HepG2 (cell line): ENCODE data around the gene MTIF3. TPM values are rescaled to one million over a fixed set of nuclear protein-coding genes. Genes with fewer than 3 reads are reported as not detected.

Experiments
- ATAC-seq: fragments of 200-7000 bp; cut with Tn5 transposase; 3 replicates; pipeline ENCODE4 v1.9.1; 2020; ENCODE audit warnings: mild to moderate bottlenecking, moderate library complexity
- BruUV-seq: library from RNA; stranded (reverse); fragments of 400-500 nt; replicated peaks from 2 replicates; lab custom pipeline; 2021; lab: Mats Ljungman, UMichigan
- CTCF ChIA-PET: fragments of 300-600 bp; formaldehyde crosslinking; extraction: SDS; loops from one replicate; lab custom pipeline; 2021; ENCODE audit warnings: low total read pairs, inconsistent platforms, low intra/inter-chr PET ratio; lab: Yijun Ruan, JAX
- POLR2A ChIA-PET: fragments of 350-600 bp; sonication (Branson Sonifier 250); formaldehyde crosslinking; loops from one replicate; lab custom pipeline; 2020; ENCODE audit warnings: antibody characterized with exemption, inconsistent platforms; lab: Yijun Ruan, JAX
- DNase-seq: peaks from one replicate; pipeline ENCODE4 v3.0.0-alpha.2; 2015; ENCODE audit warnings: low spot score
- FAIRE-seq: peaks from 3 replicates; lab custom pipeline; 2011; peaks lifted over from hg19 to GRCh38; lab: Jason Lieb, UNC
- H2AFZ ChIP-seq: one replicate; pipeline ENCODE4 v1.6.1; 2011; ENCODE audit warnings: low read length, inconsistent platforms
- H3K27ac ChIP-seq: fragments of 300-600 bp; 3 replicates; pipeline ENCODE4 v1.8.0; 2011; ENCODE audit warnings: mixed run types, mild to moderate bottlenecking, mixed read lengths, low read length, inconsistent platforms; ENCODE audit not compliant: insufficient read depth; ENCODE audit errors: extremely low read length
- H3K27me3 ChIP-seq, 2 experiments: fragments of 200-600 bp in 1 of 2; 2 replicates in 1 of 2; 3 replicates in 1 of 2; pipeline versions ENCODE4 v1.6.0 to v1.8.0; 2011; ENCODE audit warnings: low read length in 2 of 2, mild to moderate bottlenecking in 2 of 2, moderate library complexity in 2 of 2, inconsistent platforms in 1 of 2; ENCODE audit not compliant: insufficient read depth in 2 of 2, control insufficient read depth in 1 of 2
- H3K36me3 ChIP-seq, 2 experiments: fragments of 200-600 bp in 1 of 2; replicated peaks in 1 of 2; 2 replicates in 1 of 2; 3 replicates in 1 of 2; pipeline versions ENCODE4 v1.5.1 to v1.8.0; 2011; ENCODE audit warnings: low read length in 2 of 2, inconsistent platforms in 1 of 2; ENCODE audit not compliant: insufficient read depth in 2 of 2, control insufficient read depth in 1 of 2
- H3K4me1 ChIP-seq: 2 replicates; pipeline ENCODE4 v1.5.1; 2012; ENCODE audit warnings: low read length, inconsistent platforms; ENCODE audit not compliant: insufficient read depth
- H3K4me2 ChIP-seq: 2 replicates; pipeline ENCODE4 v1.6.0; 2011; ENCODE audit warnings: low read depth, low read length, inconsistent platforms
- H3K4me3 ChIP-seq, 3 experiments: fragments of 200-600 bp in 1 of 3; sonication (generic), shearing (Covaris generic) in 1 of 3; replicated peaks in 1 of 3; 2 replicates each; pipeline ENCODE4 v1.5.1; 2011 to 2016; ENCODE audit warnings: low read length in 3 of 3, inconsistent platforms in 2 of 3, low read depth in 2 of 3, mild to moderate bottlenecking in 2 of 3, control low read depth in 1 of 3, mixed read lengths in 1 of 3; ENCODE audit not compliant: insufficient read depth in 1 of 3
- H3K79me2 ChIP-seq: one replicate; pipeline ENCODE4 v1.6.1; 2011; ENCODE audit warnings: low read length, inconsistent platforms; ENCODE audit not compliant: insufficient read depth
- H3K9ac ChIP-seq: 2 replicates; pipeline ENCODE4 v1.6.0; 2011; ENCODE audit warnings: mild to moderate bottlenecking, low read depth, low read length, inconsistent platforms; ENCODE audit not compliant: insufficient read depth
- H3K9me3 ChIP-seq: 2 replicates; pipeline ENCODE4 v1.5.1; 2012; ENCODE audit warnings: mild to moderate bottlenecking, low read length
- H4K20me1 ChIP-seq: 2 replicates; pipeline ENCODE4 v1.6.0; 2011; ENCODE audit warnings: inconsistent platforms, mild to moderate bottlenecking, low read length, moderate library complexity; ENCODE audit not compliant: insufficient read depth
- ELF3 ChIP-seq: IDR thresholded peaks from 2 replicates; pipeline ENCODE4 v1.6.1; 2016; ENCODE audit warnings: missing genetic modification reagents, missing compliant biosample characterization
- FOSL1 ChIP-seq: sonication (generic); formaldehyde crosslinking; IDR thresholded peaks from 2 replicates; pipeline ENCODE4 v1.9.0; 2021; ENCODE audit warnings: missing genetic modification reagents, borderline replicate concordance
- FOSL2 ChIP-seq: sonication (generic); formaldehyde crosslinking; IDR thresholded peaks from 2 replicates; pipeline ENCODE4 v1.4.0; 2020; ENCODE audit warnings: missing genetic modification reagents
- GABPB1 ChIP-seq: IDR thresholded peaks from 2 replicates; pipeline ENCODE4 v1.6.1; 2016; ENCODE audit warnings: mild to moderate bottlenecking, missing genetic modification reagents, moderate library complexity, missing compliant biosample characterization
- JUNB ChIP-seq: sonication (generic); formaldehyde crosslinking; IDR thresholded peaks from 2 replicates; pipeline ENCODE4 v1.8.0; 2022; ENCODE audit warnings: missing genetic modification reagents, mild to moderate bottlenecking, borderline replicate concordance
- JUND ChIP-seq: sonication (generic); formaldehyde crosslinking; IDR thresholded peaks from 2 replicates; pipeline ENCODE4 v1.8.0; 2022; ENCODE audit warnings: mild to moderate bottlenecking, missing genetic modification reagents
- KLF16 ChIP-seq, 2 experiments: sonication (generic) in 1 of 2; formaldehyde crosslinking in 1 of 2; IDR thresholded peaks; 2 replicates each; pipeline versions ENCODE4 v1.6.1 to v1.8.0; 2016 to 2023; ENCODE audit warnings: missing genetic modification reagents in 2 of 2, missing compliant biosample characterization in 1 of 2
- MYC ChIP-seq: sonication (generic); formaldehyde crosslinking; IDR thresholded peaks from 2 replicates; pipeline ENCODE4 v1.9.0; 2021; ENCODE audit warnings: missing genetic modification reagents, borderline replicate concordance
- PPARG ChIP-seq: conservative IDR thresholded peaks from 2 replicates; pipeline ENCODE4 v1.6.1; 2016; ENCODE audit warnings: missing biosample characterization, missing genetic modification reagents
- SAP130 ChIP-seq: IDR thresholded peaks from 2 replicates; pipeline ENCODE4 v1.6.1; 2016; ENCODE audit warnings: low read depth
- SIN3A ChIP-seq: IDR thresholded peaks from 2 replicates; pipeline ENCODE4 v1.6.1; 2011; ENCODE audit warnings: low read depth, mild to moderate bottlenecking, control low read depth, low read length, borderline replicate concordance
- SMC3 ChIP-seq: IDR thresholded peaks from 2 replicates; pipeline ENCODE4 v1.6.1; 2011; ENCODE audit warnings: low read length, improper control_type of control experiment
- STAG1 ChIP-seq: sonication (generic); formaldehyde crosslinking; IDR thresholded peaks from 2 replicates; pipeline ENCODE4 v1.4.0; 2020; ENCODE audit warnings: missing genetic modification reagents
- TEAD2 ChIP-seq: sonication (generic); formaldehyde crosslinking; IDR thresholded peaks from 2 replicates; pipeline ENCODE4 v1.9.0; 2021; ENCODE audit warnings: missing genetic modification reagents
- ZNF34 ChIP-seq: sonication (generic); formaldehyde crosslinking; IDR thresholded peaks from 2 replicates; pipeline ENCODE4 v1.4.0; 2020; ENCODE audit warnings: mild to moderate bottlenecking, missing genetic modification reagents, borderline replicate concordance
- WGBS: methylation state at CpG from one replicate; pipeline ENCODE4 v1.1.6; 2017; ENCODE audit warnings: low lambda C conversion rate; 5-methylcytosine and 5-hydroxymethylcytosine counted together
- in situ Hi-C: cut with HindIII; loops from 2 replicates; pipeline ENCODE4 v1.10.0; 2017; ENCODE audit warnings: low pct_unique_long_range_greater_than_20kb; ENCODE audit not compliant: extremely low pct_ligation_motif_present
- intact Hi-C: fragments of 100-400 bp; cut with micrococcal nuclease; formaldehyde crosslinking; loops from one replicate; pipeline ENCODE4 v1.10.0; 2022; ENCODE audit not compliant: unreplicated experiment
- polyA plus RNA-seq, 8 experiments: library from polyadenylated mRNA; depleted of rRNA in 3 of 8; stranded (reverse) in 7 of 8; unstranded in 1 of 8; fragments of >200 nt; fragmentation: Illumina TruSeq in 4 of 8; extraction: Trizol in 4 of 8; gene quantifications; 2 replicates each; pipeline versions ENCODE4 v1.2.1 to v1.2.3, GENCODE V29; 2011 to 2016; ENCODE audit warnings: low read depth in 4 of 8, missing spikeins in 1 of 8, mixed read lengths in 1 of 8; ENCODE audit not compliant: insufficient read depth in 1 of 8
- total RNA-seq, 5 experiments: library from RNA; depleted of rRNA; stranded (reverse); fragments of >200 nt; fragmentation: Illumina TruSeq; extraction: Trizol; gene quantifications; 2 replicates each; pipeline ENCODE4 v1.2.3, GENCODE V29; 2016; ENCODE audit warnings: low read depth in 1 of 5
- TF ChIP-seq, protein P1 (sequence below): sonication (generic); formaldehyde crosslinking; IDR thresholded peaks from 2 replicates; pipeline ENCODE4 v1.5.0; 2020; ENCODE audit warnings: mild to moderate bottlenecking, missing genetic modification reagents, moderate library complexity
- TF ChIP-seq, protein P2 (sequence below): sonication (generic); formaldehyde crosslinking; IDR thresholded peaks from 2 replicates; pipeline ENCODE4 v1.4.0; 2020; ENCODE audit warnings: missing genetic modification reagents
- TF ChIP-seq, protein P3 (sequence below): sonication (generic); formaldehyde crosslinking; IDR thresholded peaks from 2 replicates; pipeline ENCODE4 v1.8.0; 2022; ENCODE audit warnings: missing genetic modification reagents, mild to moderate bottlenecking, borderline replicate concordance

MTIF3 gene
- total and polyA plus RNA-seq, 2 of the 13 experiments (the other 11 are each of a cell fraction or from before 2014, with no cell fraction given): 33.7 to 40.6 TPM

DNA sequence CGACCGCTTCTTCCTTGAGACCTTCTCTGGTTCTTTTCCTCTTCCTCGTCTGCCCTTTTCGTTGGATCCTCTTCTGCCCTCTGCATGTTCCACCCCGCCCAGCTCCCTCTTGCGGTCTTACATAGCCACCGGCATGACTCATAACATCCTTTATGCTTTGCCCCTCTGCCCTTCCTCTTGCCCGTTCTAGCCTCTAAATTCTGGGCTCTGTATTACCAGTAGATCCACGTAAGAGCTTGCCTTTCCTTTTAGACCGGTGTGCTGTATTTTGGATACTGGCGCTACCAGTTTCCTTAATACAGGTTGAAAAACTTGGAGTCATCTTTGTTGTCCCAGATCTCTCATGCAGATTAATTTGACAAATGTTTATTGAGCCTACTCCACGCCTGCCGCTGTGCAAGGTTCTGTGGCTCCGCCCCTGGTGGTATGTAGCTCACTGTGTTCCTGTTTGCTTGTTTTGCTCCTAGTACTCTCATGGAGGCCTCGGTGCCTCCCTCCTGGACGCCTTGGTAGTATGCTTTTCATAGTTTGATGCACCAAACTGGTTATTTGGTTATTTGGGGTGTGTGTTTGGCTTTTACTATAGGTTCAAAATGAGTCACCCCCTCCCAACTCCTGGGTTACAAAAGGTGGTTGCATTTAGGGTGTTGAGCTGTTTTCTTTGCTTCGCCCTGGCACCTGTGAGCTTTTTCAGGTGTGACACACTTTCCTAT is 24.3 kb downstream of the MTIF3 start:
- intact Hi-C loops: loop anchor here (1.0 to 2.0 kb wide), 3 partner anchors 25 to 51 kb away; partner anchors contain the start of gene MTIF3
- Histone ChIP-seq H3K9me3 (no peaks in the 10 kb centered on the region), H3K27ac (peak overlapping the region; percentile 77), H3K36me3 (peaks cover 9 to 37% of the 10 kb centered on the region in 2 experiments; a peak in 4 of 5 replicates), H3K4me1 (peaks cover 51% of the 10 kb centered on the region), H3K4me2 (peak overlapping the region; percentile 80), H3K27me3 (no peaks in the 10 kb centered on the region), H4K20me1 (no peaks in the 10 kb centered on the region), H3K9ac (peak overlapping the region; percentile 79), H3K4me3 (peak overlapping the region; percentile 46 to 74 (median 56); a peak in 5 of 6 replicates), H2AFZ (no peak overlapping the region), H3K79me2 (peaks cover 27% of the 10 kb centered on the region)
- ChIA-PET CTCF (interaction anchor here (0.7 to 2.0 kb wide), 5 partner anchors 20 to 64 kb away, joined by 3 to 8 read pairs (median 7); no protein-coding TSS in a partner anchor), POLR2A (interaction anchor here (0.6 to 3.4 kb wide), 9 partner anchors 10 to 53 kb away, joined by 3 to 38 read pairs (median 6); partner anchors contain the start of gene MTIF3)
- in situ Hi-C loops: no loop called here
- peak; percentile 73 for ATAC-seq
- BruUV-seq: no TSS peak
- WGBS: 49% methylated on average over 17 of the region's 17 CpGs
- peak; percentile 28 for FAIRE-seq
- DNase-seq: peak; percentile 62
- TF ChIP-seq ZNF34 (peak; percentile 3; the same call in 1 of the 2 replicates), JUND (CRISPR knock-in tag) (peak; percentile 54), FOSL2 (CRISPR knock-in tag) (peak; percentile 95), SIN3A (0 out of 2 replicates have a peak, but pooled peaks have one; percentile 39), MYC (CRISPR knock-in tag) (0 out of 2 replicates have a peak, but pooled peaks have one; percentile 15), STAG1 (peak; percentile 48), SAP130 (CRISPR knock-in tag) (0 out of 2 replicates have a peak, but pooled peaks have one; percentile 41), SMC3 (peak; percentile 78), FOSL1 (CRISPR knock-in tag) (peak; percentile 46; the same call in 1 of the 2 replicates), PPARG (CRISPR knock-in tag) (no peak), JUNB (peak; percentile 42; the same call in 1 of the 2 replicates), KLF16 (CRISPR knock-in tag; IDR thresholded peaks at IDR 0.05) (0 out of 4 replicates have a peak, but pooled peaks of 1 of the 2 experiments have one; percentile 26), GABPB1 (no peak), TEAD2 (CRISPR knock-in tag) (no peak), ELF3 (CRISPR knock-in tag) (0 out of 2 replicates have a peak, but pooled peaks have one; percentile 17)
- TF ChIP-seq, protein P1, sequence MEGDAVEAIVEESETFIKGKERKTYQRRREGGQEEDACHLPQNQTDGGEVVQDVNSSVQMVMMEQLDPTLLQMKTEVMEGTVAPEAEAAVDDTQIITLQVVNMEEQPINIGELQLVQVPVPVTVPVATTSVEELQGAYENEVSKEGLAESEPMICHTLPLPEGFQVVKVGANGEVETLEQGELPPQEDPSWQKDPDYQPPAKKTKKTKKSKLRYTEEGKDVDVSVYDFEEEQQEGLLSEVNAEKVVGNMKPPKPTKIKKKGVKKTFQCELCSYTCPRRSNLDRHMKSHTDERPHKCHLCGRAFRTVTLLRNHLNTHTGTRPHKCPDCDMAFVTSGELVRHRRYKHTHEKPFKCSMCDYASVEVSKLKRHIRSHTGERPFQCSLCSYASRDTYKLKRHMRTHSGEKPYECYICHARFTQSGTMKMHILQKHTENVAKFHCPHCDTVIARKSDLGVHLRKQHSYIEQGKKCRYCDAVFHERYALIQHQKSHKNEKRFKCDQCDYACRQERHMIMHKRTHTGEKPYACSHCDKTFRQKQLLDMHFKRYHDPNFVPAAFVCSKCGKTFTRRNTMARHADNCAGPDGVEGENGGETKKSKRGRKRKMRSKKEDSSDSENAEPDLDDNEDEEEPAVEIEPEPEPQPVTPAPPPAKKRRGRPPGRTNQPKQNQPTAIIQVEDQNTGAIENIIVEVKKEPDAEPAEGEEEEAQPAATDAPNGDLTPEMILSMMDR (CRISPR knock-in tag): peak; percentile 77
- TF ChIP-seq, protein P2, sequence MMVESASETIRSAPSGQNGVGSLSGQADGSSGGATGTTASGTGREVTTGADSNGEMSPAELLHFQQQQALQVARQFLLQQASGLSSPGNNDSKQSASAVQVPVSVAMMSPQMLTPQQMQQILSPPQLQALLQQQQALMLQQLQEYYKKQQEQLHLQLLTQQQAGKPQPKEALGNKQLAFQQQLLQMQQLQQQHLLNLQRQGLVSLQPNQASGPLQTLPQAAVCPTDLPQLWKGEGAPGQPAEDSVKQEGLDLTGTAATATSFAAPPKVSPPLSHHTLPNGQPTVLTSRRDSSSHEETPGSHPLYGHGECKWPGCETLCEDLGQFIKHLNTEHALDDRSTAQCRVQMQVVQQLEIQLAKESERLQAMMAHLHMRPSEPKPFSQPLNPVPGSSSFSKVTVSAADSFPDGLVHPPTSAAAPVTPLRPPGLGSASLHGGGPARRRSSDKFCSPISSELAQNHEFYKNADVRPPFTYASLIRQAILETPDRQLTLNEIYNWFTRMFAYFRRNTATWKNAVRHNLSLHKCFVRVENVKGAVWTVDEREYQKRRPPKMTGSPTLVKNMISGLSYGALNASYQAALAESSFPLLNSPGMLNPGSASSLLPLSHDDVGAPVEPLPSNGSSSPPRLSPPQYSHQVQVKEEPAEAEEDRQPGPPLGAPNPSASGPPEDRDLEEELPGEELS (CRISPR knock-in tag): 0 out of 2 replicates have a peak, but pooled peaks have one; percentile 22
- TF ChIP-seq, protein P3, sequence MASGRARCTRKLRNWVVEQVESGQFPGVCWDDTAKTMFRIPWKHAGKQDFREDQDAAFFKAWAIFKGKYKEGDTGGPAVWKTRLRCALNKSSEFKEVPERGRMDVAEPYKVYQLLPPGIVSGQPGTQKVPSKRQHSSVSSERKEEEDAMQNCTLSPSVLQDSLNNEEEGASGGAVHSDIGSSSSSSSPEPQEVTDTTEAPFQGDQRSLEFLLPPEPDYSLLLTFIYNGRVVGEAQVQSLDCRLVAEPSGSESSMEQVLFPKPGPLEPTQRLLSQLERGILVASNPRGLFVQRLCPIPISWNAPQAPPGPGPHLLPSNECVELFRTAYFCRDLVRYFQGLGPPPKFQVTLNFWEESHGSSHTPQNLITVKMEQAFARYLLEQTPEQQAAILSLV (CRISPR knock-in tag): peak; percentile 59; the same call in 1 of the 2 replicates
